ENCODE data around the gene CCL20.
"Not testable (repeated sequence)": the region's sequence is repeated elsewhere in the genome, so short reads cannot be mapped to it uniquely, and the experiment has no call there.

CCL20 gene, protein sequence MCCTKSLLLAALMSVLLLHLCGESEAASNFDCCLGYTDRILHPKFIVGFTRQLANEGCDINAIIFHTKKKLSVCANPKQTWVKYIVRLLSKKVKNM

DNA sequence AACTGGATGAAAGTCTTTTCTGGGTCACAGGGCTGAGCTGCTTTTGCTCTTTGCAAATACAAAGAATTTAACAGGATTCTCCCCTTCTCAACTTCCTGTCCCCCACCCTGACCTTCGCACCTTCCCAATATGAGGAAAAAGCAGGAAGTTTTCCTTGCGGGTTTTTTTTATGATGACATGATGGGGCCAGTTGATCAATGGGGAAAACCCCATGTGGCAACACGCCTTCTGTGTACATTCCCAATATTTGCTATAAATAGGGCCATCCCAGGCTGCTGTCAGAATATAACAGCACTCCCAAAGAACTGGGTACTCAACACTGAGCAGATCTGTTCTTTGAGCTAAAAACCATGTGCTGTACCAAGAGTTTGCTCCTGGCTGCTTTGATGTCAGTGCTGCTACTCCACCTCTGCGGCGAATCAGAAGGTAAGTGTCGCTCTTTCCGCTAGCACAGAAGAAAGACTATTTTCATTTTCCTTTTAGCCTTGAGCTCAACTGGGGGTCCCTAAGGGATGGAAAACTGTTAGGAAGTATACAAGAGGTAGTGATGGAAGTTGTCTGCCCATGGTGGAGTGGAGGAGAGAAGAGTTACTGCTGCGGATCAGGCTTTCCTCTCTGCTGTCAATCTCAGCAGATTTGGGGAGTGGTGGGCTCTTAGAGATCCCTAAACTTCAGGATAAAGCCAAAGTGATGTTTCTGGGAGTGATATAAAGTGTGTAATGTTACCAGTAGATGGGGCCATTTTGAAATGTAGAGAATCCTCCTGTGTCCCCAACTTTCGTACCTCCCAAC, at the start of gene CCL20:
CCL20 (plus strand) TSS at position 281 of the 792 bp plus-strand sequence; CDS start at position 351, 70 bp downstream.
- no peak for DNase-seq

GRCh38 chr2:227765788-227766372, 47.8 kb upstream of the CCL20 start:
- DNase-seq = no peak

DNA sequence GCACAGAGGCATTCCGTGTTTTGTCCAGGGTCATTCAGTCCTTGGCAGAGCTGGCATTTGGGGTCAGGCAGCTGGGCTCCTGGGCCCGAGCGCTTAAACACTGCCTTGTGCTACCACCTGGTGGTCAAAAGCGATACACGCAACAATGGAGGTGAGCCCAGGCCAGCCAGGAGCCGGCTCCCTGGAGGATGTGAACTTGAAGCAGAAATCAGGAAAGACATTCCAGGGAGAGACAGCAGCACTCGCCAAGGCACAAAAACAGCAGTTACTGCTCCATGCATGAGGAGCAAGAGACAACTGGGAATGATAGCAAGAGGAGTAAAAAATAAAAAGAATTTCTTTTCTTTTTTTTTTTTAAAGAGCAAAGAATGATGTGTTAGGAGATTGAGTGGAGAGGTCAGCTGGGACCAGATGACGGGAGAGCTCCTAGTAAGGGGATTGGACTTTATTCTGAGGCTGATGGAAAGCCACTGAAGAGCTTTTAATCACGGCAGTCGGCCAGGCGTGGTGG, 47.2 kb upstream of the CCL20 start:
- peak in 56 of 58 donors; percentile 7 to 82 (median 53) for DNase-seq

DNA sequence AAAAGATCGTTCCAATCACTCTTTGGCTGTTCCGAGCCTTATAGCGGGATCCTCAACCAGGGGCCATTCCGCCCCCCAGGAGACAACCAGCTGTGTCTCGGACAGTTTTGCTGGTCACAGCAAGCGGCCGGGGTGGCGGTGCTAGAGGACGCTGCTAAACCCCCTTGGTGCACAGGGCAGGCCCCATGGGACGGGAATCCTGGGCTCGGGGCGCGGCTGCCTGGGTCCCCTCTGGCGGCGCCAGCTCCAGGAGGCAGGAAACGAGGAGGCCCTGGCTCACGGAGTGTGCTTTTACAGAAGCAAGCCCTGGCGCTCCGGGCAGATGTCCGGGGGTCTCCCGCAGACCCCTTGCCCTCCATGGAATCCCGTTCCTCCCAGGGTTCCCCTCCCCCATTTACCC, 45.8 kb upstream of the CCL20 start:
- DNase-seq = no peak

GRCh38 chr2:227772197-227772661, 41.4 kb upstream of the CCL20 start:
- no peak for DNase-seq

DNA sequence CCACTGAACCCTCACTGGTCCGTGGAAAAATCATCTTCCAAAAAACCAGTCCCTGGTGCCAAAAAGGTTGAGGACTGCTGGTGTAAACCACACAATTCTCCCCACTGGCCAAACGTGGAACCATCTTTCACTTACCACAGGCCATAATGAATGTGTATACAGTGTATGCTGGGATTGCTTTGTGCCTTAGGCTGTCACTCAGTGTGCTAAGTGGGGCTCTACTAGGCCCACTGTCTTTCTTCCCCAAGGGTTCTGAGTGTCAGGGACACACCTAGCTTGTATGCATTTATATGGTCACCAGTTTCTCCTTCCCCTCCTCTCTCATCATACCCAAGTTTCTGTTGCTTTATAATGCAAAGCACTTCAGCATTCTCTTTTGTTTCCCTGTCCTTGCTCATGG, 40.7 kb upstream of the CCL20 start:
- no peak for DNase-seq

GRCh38 chr2:227774011-227774624, 39.5 kb upstream of the CCL20 start:
- no peak for DNase-seq

- no peak for DNase-seq
Measured at GRCh38 chr2:227774895-227775842, 38.5 kb upstream of the CCL20 start.

DNA sequence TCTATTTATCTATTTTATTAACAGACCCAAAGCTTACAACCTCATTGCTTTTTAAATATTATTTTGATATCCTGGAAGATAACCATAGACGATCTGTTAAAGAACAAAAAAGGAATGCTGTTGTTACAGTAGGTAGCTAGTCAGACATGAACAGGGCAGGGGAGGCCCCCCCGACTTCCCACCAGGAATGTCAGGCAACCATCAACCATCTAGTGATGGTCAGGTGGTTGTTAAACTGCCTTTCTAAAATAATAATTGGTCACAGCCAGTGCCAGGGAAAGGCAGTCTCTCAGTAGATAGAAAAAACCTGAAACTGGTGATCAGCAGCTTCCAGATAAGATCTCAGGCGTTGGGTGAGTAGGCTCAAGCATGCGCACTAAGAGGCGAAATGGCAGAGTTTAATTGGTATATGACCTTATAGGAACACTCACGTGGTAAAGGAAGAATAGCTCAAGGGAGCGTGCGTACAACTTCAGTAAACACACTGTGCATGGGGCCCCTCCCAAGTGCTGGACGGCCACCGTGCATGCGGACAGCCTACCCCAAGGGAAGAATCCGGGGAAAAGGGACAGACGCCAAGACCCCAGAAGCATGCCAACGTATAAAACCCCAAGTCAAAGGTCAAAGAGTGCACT, 32.5 kb upstream of the CCL20 start:
- no peak for DNase-seq

DNA sequence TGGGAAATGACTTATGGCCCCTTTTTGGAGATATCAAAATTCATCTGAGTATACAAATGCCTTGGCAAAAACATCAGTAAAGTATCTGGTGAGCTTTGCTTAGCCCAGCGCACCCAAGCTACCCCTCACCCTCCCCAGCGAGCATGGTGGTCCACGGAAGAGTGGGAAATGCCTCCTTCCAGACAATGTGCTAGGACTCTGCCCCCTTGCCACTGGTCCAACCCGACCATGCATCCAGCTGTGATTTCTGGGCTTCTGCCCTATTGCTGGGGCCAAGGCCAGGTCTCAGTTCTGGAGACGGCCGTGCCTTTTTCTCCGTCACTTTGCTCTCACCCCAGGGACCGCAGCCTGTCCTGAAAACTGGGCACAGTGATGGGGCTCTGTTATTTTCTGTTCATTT, 31.8 kb upstream of the CCL20 start:
- DNase-seq = no peak

- no peak for DNase-seq
Measured at GRCh38 chr2:227782804-227783203, 30.8 kb upstream of the CCL20 start.

- DNase-seq = no peak
Measured at GRCh38 chr2:227783404-227784138, 30.1 kb upstream of the CCL20 start.

- no peak for DNase-seq
Measured at GRCh38 chr2:227785293-227785692, 28.3 kb upstream of the CCL20 start.

DNA sequence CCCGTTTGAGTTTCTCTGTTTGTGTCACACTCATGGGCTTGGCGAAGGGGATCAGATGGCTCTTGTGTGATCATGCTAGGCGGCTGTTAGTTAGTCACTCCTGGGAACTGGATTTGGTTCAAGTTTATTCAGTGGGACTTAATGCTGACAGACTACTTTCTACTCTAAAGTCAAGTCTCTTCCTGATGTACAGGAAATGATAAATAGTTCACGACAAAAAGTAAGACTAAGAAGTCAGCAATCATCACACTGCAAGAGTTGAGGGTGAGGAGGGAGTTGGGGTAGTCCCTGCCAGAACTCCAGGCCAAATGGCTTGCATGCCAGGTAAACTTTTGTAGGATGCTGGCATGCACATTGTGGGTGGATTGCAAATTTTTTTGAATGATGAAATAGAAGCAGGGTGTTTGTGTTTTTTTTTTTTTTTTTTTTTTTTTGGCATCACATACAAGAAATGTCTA, 25.1 kb upstream of the CCL20 start:
- DNase-seq = no peak

DNA sequence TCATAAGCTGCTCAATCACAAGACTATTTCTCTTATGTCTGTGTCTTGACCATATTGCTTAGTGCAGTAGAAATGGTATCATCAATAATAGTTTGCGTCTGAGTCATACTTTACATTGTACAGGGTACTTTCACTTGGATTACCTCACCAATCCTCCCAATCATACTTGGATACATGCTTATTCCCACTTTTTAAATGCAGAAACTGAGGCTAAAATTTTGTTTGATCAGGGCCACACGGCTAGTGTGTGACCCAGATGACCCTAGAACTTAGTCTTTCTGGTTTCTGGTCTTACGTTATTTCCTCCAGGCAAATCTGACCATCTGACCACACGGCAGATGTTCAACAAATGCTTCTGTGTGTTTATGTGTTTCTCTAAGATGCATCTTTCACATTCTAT, 23.8 kb upstream of the CCL20 start:
- no peak for DNase-seq

- DNase-seq = no peak
Measured at GRCh38 chr2:227793148-227793712, 20.4 kb upstream of the CCL20 start.

DNA sequence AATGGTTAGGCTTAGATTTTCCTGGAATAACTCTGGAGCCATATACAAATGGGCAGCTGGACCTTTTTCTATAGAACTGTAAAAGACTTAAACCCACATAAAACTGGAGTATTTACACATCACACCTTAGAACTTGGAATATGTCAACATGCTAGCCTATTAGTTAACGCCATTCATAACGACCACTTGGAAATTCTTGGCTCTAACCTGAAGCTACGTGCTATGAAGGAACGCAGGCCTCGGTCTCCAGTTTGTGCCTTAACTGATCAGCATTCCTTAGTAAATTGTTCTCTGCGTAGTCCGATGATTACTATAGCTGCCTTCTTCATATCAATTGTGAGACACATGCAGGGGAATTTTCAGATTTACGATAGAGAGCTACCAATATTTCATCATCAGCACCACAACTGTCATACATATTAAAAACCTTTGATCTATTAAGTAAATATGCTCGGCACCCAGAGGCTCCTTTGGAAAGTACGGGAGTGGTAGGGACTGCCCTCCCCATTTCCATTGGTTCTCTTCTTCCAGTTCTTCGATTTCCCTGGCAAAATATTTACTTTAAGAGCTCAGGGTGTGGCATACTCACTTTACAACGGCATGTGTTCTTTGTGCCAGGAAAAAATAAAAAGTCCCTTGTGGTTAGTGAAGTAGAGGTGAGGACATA, 17.5 kb upstream of the CCL20 start:
- no peak for DNase-seq

GRCh38 chr2:227796768-227797167, 16.9 kb upstream of the CCL20 start:
- not testable (repeated sequence) for DNase-seq

GRCh38 chr2:227799202-227799601, 14.4 kb upstream of the CCL20 start:
- no peak for DNase-seq

All from anterior cingulate cortex (tissue), 58 donors.